DMS53 treated with DMSO at 0.1 percent for 48 hours (cell line): ENCODE data around the gene ZNF382.

Experiments
- DNase-seq: peaks from one replicate; lab custom pipeline; 2025; ENCODE audit not compliant: unreplicated experiment; lab: John Stamatoyannopoulos, UW

Gene ZNF382

GRCh38 chr19:36674201-36674600 lies 69.1 kb downstream of the ZNF382 start:
- DNase-seq, result no peak

- no peak for DNase-seq
These were observed 74.3 kb downstream of the ZNF382 start for GRCh38 chr19:36679455-36679854.
